ENCODE data around the gene ATP6V0B.

DNA sequence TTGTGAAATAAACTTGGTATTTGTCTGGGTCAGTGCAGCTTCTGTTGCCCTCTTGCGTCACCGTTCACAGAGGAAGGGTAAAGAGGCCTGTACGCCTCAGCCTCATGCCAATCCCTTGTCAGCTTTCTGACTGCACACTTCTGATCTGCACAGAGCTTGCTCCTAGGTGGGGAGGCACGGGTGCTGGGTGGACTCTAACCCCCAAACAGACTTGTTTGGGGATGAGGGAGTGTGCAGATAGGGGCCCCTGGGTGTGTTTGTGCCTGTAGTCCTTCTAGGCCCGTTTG lies 3.4 kb downstream of the ATP6V0B start:
- TF ChIP-seq ZBTB1 (CRISPR knock-in tag; IDR thresholded peaks at IDR 0.05; ENCODE audit: borderline replicate concordance), result no peak
- TF ChIP-seq KAT2B (IDR thresholded peaks at IDR 0.05; ENCODE audit: borderline replicate concordance, low read depth, low read length), result no peak
- TF ChIP-seq, protein P1, sequence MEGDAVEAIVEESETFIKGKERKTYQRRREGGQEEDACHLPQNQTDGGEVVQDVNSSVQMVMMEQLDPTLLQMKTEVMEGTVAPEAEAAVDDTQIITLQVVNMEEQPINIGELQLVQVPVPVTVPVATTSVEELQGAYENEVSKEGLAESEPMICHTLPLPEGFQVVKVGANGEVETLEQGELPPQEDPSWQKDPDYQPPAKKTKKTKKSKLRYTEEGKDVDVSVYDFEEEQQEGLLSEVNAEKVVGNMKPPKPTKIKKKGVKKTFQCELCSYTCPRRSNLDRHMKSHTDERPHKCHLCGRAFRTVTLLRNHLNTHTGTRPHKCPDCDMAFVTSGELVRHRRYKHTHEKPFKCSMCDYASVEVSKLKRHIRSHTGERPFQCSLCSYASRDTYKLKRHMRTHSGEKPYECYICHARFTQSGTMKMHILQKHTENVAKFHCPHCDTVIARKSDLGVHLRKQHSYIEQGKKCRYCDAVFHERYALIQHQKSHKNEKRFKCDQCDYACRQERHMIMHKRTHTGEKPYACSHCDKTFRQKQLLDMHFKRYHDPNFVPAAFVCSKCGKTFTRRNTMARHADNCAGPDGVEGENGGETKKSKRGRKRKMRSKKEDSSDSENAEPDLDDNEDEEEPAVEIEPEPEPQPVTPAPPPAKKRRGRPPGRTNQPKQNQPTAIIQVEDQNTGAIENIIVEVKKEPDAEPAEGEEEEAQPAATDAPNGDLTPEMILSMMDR (CRISPR knock-in tag; IDR thresholded peaks at IDR 0.05), result peak; percentile 11; the same call in 1 of the 2 replicates
- TF ChIP-seq ZFP37 (CRISPR knock-in tag; IDR thresholded peaks at IDR 0.05; ENCODE audit: borderline replicate concordance), result no peak
- TF ChIP-seq KLF9 (CRISPR knock-in tag; IDR thresholded peaks at IDR 0.05; ENCODE audit: low read depth), result no peak
- TF ChIP-seq NFATC3 (CRISPR knock-in tag; IDR thresholded peaks at IDR 0.05), result no peak
- TF ChIP-seq ZNF749 (CRISPR knock-in tag; IDR thresholded peaks at IDR 0.05; ENCODE audit: borderline replicate concordance), result no peak
- TF ChIP-seq, protein P2, sequence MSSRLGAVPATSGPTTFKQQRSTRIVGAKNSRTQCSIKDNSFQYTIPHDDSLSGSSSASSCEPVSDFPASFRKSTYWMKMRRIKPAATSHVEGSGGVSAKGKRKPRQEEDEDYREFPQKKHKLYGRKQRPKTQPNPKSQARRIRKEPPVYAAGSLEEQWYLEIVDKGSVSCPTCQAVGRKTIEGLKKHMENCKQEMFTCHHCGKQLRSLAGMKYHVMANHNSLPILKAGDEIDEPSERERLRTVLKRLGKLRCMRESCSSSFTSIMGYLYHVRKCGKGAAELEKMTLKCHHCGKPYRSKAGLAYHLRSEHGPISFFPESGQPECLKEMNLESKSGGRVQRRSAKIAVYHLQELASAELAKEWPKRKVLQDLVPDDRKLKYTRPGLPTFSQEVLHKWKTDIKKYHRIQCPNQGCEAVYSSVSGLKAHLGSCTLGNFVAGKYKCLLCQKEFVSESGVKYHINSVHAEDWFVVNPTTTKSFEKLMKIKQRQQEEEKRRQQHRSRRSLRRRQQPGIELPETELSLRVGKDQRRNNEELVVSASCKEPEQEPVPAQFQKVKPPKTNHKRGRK (CRISPR knock-in tag; IDR thresholded peaks at IDR 0.05), result no peak
- no peak for TF ChIP-seq ELF1 (CRISPR knock-in tag; IDR thresholded peaks at IDR 0.05)
- TF ChIP-seq ZFP36L2 (CRISPR knock-in tag; IDR thresholded peaks at IDR 0.05), result no peak
- TF ChIP-seq TP53 (CRISPR knock-in tag; conservative IDR thresholded peaks at IDR 0.05), result no peak
- TF ChIP-seq ZNF432 (CRISPR knock-in tag; IDR thresholded peaks at IDR 0.05; ENCODE audit: borderline replicate concordance), result no peak
- no peak for TF ChIP-seq HNRNPH1 (optimal IDR thresholded peaks at IDR 0.05; ENCODE audit: low read depth, low read length)
- TF ChIP-seq KDM1A (CRISPR knock-in tag; IDR thresholded peaks at IDR 0.05), result no peak

Measured in HepG2 (cell line).